GM19324 (cell line): ENCODE measurements around the gene UGT2B17.
A peak's percentile ranks its signal among the peaks of the same experiment; 100 is the strongest.
"Not testable (repeated sequence)": the region's sequence is repeated elsewhere in the genome, so short reads cannot be mapped to it uniquely, and the experiment has no call there.

Source experiments
- ATAC-seq: cut with Tn5 transposase; IDR thresholded peaks from one replicate; pipeline ENCODE4 v1.9.1; 2021; ENCODE audit warnings: mild to moderate bottlenecking, moderate library complexity; ENCODE audit not compliant: unreplicated experiment, low FRiP score

The UGT2B17 gene

DNA sequence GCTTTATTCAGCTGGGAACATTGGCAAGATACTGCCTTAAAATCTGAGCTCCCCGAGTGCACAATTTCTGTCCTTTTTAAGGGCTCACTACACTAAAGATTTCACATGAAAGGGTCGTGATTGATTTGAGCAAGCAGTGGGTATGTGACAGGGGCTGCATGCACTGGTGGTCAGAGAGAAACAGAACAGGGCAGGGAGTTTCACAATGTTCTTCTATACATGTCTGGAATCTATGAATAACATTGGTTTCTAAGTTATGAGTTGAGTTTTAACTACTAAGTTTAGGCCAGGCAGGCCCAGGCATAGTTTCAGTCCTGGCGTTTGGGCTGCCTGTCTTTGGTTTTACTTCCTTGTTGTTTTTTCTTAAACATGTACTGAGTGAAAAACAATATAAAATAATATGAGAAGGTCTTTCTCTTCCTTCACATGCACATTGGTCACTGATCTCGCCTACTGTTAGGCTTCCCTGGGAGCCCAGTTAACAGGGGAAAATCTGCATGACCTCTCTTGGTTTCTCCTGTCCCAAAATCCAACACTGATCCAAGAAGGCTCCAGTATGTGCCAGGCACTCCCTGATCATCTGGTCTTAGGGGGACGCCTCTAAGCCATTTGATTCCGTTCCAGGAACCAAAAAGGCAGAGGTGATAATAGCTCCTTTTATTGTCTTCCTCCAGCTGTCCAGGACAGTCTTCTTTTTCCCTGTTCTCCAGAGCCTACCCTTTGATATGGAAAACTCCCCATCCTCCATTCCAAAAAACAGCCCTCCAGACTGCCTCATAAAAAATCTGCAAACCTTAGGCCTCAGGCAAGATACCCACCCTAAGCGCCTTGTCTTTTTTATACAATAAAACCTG lies at the start of gene UGT2B17:
Gene UGT2B17 (minus strand): TSS at position 51 of the 854 bp plus-strand sequence. CDS start 7,838 bp downstream, outside the sequence.
- ATAC-seq, result peak; percentile 79

GRCh38 chr4:68622731-68623130 lies 46.6 kb upstream of the UGT2B17 start:
- peak; percentile 67 for ATAC-seq

GRCh38 chr4:68617003-68617698 lies 41.0 kb upstream of the UGT2B17 start:
- no peak for ATAC-seq

DNA sequence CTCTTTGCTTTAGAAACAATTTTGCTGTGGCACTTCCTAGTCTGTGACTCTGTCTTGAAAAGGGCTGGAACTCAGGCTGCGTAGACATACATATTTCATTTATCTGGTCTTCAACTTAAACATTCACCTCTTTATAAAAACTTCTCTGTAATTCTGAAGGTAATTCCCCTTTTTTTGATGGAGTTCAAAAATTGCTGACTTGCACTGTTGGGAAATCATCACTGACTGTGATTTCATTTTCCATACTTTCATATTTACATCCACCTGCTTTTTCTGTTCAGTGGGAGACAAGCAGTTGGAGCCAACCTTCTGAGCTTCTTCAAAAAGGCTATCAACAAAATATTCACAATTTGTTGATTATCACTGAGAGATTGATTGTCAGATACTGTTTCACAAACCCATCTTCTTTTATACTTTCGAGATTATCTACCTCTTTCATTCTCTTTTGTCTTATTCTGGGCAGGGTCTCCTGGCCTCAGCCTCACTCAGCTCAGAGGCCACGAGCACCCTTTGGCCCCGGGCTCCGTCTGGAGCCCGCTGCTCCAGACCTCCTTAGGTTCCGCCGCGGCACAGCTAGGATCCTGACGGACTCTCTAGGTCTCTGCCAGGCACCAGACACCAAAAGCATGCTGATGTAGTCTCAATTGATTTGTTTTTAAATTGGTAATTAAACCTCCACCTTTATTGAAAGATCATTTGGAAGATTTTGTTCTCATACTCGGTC lies 39.7 kb upstream of the UGT2B17 start:
- ATAC-seq, result no peak

- no peak for ATAC-seq
Observed at GRCh38 chr4:68613752-68614151, 37.6 kb upstream of the UGT2B17 start.

GRCh38 chr4:68606240-68606639 lies 30.1 kb upstream of the UGT2B17 start:
- ATAC-seq, result no peak

- ATAC-seq, result no peak
Observed at GRCh38 chr4:68599150-68599549, 23.0 kb upstream of the UGT2B17 start.

GRCh38 chr4:68597482-68597881 lies 21.4 kb upstream of the UGT2B17 start:
- no peak for ATAC-seq

- no peak for ATAC-seq
Observed at GRCh38 chr4:68594678-68595077, 18.6 kb upstream of the UGT2B17 start.

DNA sequence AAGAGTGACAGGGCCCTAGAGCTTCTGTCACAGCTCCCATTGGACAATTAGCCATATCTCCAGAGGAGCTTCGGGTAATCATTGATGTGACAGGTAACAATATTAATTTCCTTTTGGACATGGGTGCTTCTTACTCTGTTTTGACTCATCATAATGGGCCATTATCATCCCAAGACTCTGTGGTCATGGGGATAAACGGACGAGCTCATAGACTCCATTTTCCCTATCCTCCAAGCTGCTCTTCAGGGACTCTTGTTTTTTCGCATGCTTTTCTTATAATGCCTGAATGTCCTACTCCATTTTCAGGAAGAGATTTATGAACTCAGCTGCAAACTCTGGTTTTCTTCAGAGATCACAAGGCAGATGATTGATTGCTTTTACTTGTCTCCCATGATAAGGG lies 17.0 kb upstream of the UGT2B17 start:
- ATAC-seq, result no peak

GRCh38 chr4:68592673-68593072 lies 16.6 kb upstream of the UGT2B17 start:
- no peak for ATAC-seq

- ATAC-seq, result no peak
Observed at GRCh38 chr4:68591204-68591603, 15.1 kb upstream of the UGT2B17 start.

GRCh38 chr4:68589790-68590189 lies 13.7 kb upstream of the UGT2B17 start:
- ATAC-seq, result no peak

- no peak for ATAC-seq
Observed at GRCh38 chr4:68582339-68582717, 6.2 kb upstream of the UGT2B17 start.

- ATAC-seq, result no peak
Observed at GRCh38 chr4:68581383-68582338, 5.5 kb upstream of the UGT2B17 start.

GRCh38 chr4:68577590-68577989 lies 1.5 kb upstream of the UGT2B17 start:
- ATAC-seq, result no peak

- ATAC-seq, result not testable (repeated sequence)
Observed at GRCh38 chr4:68575636-68576035, 486 bp downstream of the UGT2B17 start.

- no peak for ATAC-seq
Observed at GRCh38 chr4:68575081-68575480, 1.0 kb downstream of the UGT2B17 start.

GRCh38 chr4:68572653-68573170 lies 3.4 kb downstream of the UGT2B17 start:
- ATAC-seq, result no peak

DNA sequence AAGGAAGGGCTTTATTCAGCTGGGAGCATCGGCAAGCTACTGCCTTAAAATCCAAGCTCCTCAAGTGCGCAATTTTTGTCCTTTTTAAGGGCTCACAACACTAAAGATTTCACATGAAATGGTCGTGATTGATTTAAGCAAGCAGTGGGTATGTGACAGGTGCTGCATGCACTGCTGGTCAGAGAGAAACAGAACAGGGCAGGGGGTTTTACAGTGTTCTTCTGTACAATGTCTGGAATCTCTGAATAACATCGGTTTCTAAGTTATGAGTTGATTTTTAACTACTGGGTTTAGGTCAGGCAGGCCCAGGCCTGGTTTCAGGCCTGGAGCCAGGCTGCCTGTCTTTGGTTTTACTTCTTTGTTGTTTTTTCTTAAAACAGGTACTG lies 6.0 kb downstream of the UGT2B17 start:
- no peak for ATAC-seq
